ENCODE measurements around the gene ADRA2B.

- TF ChIP-seq POLR2AphosphoS5 (IDR thresholded peaks at IDR 0.05; ENCODE audit: borderline replicate concordance, low read depth, low read length): no peak
- TF ChIP-seq EZH2 (IDR thresholded peaks at IDR 0.05): no peak
These were observed 27.6 kb upstream of the ADRA2B start for GRCh38 chr2:96143848-96144480.

Measured in SK-N-MC (cell line).